Measurements from ENCODE around the gene GGTLC3.
"Not testable (repeated sequence)": the region's sequence is repeated elsewhere in the genome, so short reads cannot be mapped to it uniquely, and the experiment has no call there.

GRCh38 chr22:18513454-18513853, 4.5 kb downstream of the GGTLC3 start:
- not testable (repeated sequence) for TF ChIP-seq EZH2 (IDR thresholded peaks at IDR 0.05; ENCODE audit: low read depth); CTCF (conservative IDR thresholded peaks at IDR 0.05)

Data from PC-9 (cell line).